Measurements from ENCODE around the gene ZFAND3.

Gene ZFAND3

GRCh38 chr6:38172739-38173410, 353.3 kb downstream of the ZFAND3 start:
- DNase-seq = no peak
- Histone ChIP-seq H3K9me3 (ENCODE audit: control insufficient read depth, low read length) (no peaks in the 10 kb centered on the region), H3K4ac (ENCODE audit: low read depth in 1 of 2, low read length in 2 of 2) (no peak overlapping the region), H3K27ac (ENCODE audit: low read length, poor library complexity, severe bottlenecking) (no peak overlapping the region), H2AFZ (ENCODE audit: low read depth, low read length) (no peak overlapping the region), H3K23ac (ENCODE audit: low read length in 2 of 2) (no peak overlapping the region), H3K4me1 (ENCODE audit: control insufficient read depth, insufficient read depth, low read depth, low read length) (peaks cover 9% of the 10 kb centered on the region), H3K4me2 (ENCODE audit: low read length, poor library complexity, severe bottlenecking) (no peak overlapping the region), H4K8ac (ENCODE audit: low read length) (no peak overlapping the region), H2BK120ac (ENCODE audit: low read depth, low read length) (no peak overlapping the region), H3K14ac (ENCODE audit: low read length in 2 of 2) (no peak overlapping the region), H2BK5ac (ENCODE audit: low read depth, low read length, poor library complexity, severe bottlenecking) (no peak overlapping the region), H4K91ac (ENCODE audit: low read length) (no peak overlapping the region), H3K27me3 (ENCODE audit: control insufficient read depth in 1 of 2, insufficient read depth in 1 of 2, low read length in 2 of 2) (no peaks in the 10 kb centered on the region), H3K4me3 (ENCODE audit: insufficient read depth in 1 of 2, low read depth in 1 of 2, low read length in 2 of 2) (no peak overlapping the region), H3K79me1 (replicated peaks; ENCODE audit: low read length, poor library complexity, severe bottlenecking) (no peaks in the 10 kb centered on the region), H2BK12ac (ENCODE audit: low read length in 2 of 2) (no peak overlapping the region), H3K9ac (ENCODE audit: low read length) (no peak overlapping the region), H3K18ac (ENCODE audit: low read depth in 1 of 2, low read length in 2 of 2) (no peak overlapping the region), H2AK5ac (ENCODE audit: low read length, severe bottlenecking) (no peak overlapping the region), H2BK15ac (ENCODE audit: low read depth, poor library complexity, severe bottlenecking) (no peak overlapping the region), H3K36me3 (ENCODE audit: control insufficient read depth in 1 of 2, insufficient read depth in 2 of 2, low read depth in 1 of 2, low read length in 2 of 2) (peaks cover 13 to 28% of the 10 kb centered on the region in 2 experiments)
- 88% methylated on average over 12 of the region's 15 CpGs for WGBS

GRCh38 chr6:38173909-38174308, 354.4 kb downstream of the ZFAND3 start:
- no peak overlapping the region for H4K8ac ChIP-seq (ENCODE audit: low read length)
- H2BK5ac ChIP-seq (ENCODE audit: low read depth, low read length, poor library complexity, severe bottlenecking) = no peak overlapping the region
- no peak overlapping the region for H2BK12ac ChIP-seq (ENCODE audit: low read length in 2 of 2)
- no peak overlapping the region for H3K4ac ChIP-seq (ENCODE audit: low read depth in 1 of 2, low read length in 2 of 2)
- DNase-seq = no peak
- H3K23ac ChIP-seq (ENCODE audit: low read length in 2 of 2) = no peak overlapping the region
- H3K27ac ChIP-seq (ENCODE audit: low read length, poor library complexity, severe bottlenecking) = no peak overlapping the region
- peaks cover 13 to 29% of the 10 kb centered on the region in 2 experiments for H3K36me3 ChIP-seq (ENCODE audit: control insufficient read depth in 1 of 2, insufficient read depth in 2 of 2, low read depth in 1 of 2, low read length in 2 of 2)
- 94% methylated on average over 11 of the region's 11 CpGs for WGBS
- H2AK5ac ChIP-seq (ENCODE audit: low read length, severe bottlenecking) = no peak overlapping the region
- H2BK120ac ChIP-seq (ENCODE audit: low read depth, low read length) = no peak overlapping the region
- no peak overlapping the region for H4K91ac ChIP-seq (ENCODE audit: low read length)
- no peak overlapping the region for H3K4me2 ChIP-seq (ENCODE audit: low read length, poor library complexity, severe bottlenecking)
- no peak overlapping the region for H3K18ac ChIP-seq (ENCODE audit: low read depth in 1 of 2, low read length in 2 of 2)
- H3K79me1 ChIP-seq (replicated peaks; ENCODE audit: low read length, poor library complexity, severe bottlenecking) = no peaks in the 10 kb centered on the region
- H3K4me3 ChIP-seq (ENCODE audit: insufficient read depth in 1 of 2, low read depth in 1 of 2, low read length in 2 of 2) = no peak overlapping the region
- no peak overlapping the region for H3K14ac ChIP-seq (ENCODE audit: low read length in 2 of 2)
- no peak overlapping the region for H2AFZ ChIP-seq (ENCODE audit: low read depth, low read length)
- H3K9me3 ChIP-seq (ENCODE audit: control insufficient read depth, low read length) = no peaks in the 10 kb centered on the region
- peaks cover 9% of the 10 kb centered on the region for H3K4me1 ChIP-seq (ENCODE audit: control insufficient read depth, insufficient read depth, low read depth, low read length)
- no peak overlapping the region for H3K9ac ChIP-seq (ENCODE audit: low read length)
- H2BK15ac ChIP-seq (ENCODE audit: low read depth, poor library complexity, severe bottlenecking) = no peak overlapping the region
- no peaks in the 10 kb centered on the region for H3K27me3 ChIP-seq (ENCODE audit: control insufficient read depth in 1 of 2, insufficient read depth in 1 of 2, low read length in 2 of 2)

GRCh38 chr6:38174315-38174714, 354.8 kb downstream of the ZFAND3 start:
- no peaks in the 10 kb centered on the region for H3K9me3 ChIP-seq (ENCODE audit: control insufficient read depth, low read length)
- no peak for DNase-seq
- H2BK15ac ChIP-seq (ENCODE audit: low read depth, poor library complexity, severe bottlenecking) = no peak overlapping the region
- H2BK12ac ChIP-seq (ENCODE audit: low read length in 2 of 2) = no peak overlapping the region
- H3K18ac ChIP-seq (ENCODE audit: low read depth in 1 of 2, low read length in 2 of 2) = no peak overlapping the region
- H2AFZ ChIP-seq (ENCODE audit: low read depth, low read length) = no peak overlapping the region
- H3K4me3 ChIP-seq (ENCODE audit: insufficient read depth in 1 of 2, low read depth in 1 of 2, low read length in 2 of 2) = no peak overlapping the region
- no peak overlapping the region for H2BK5ac ChIP-seq (ENCODE audit: low read depth, low read length, poor library complexity, severe bottlenecking)
- H4K8ac ChIP-seq (ENCODE audit: low read length) = no peak overlapping the region
- no peak overlapping the region for H3K14ac ChIP-seq (ENCODE audit: low read length in 2 of 2)
- no peak overlapping the region for H3K4me2 ChIP-seq (ENCODE audit: low read length, poor library complexity, severe bottlenecking)
- 98% methylated on average over 8 of the region's 8 CpGs for WGBS
- H3K27me3 ChIP-seq (ENCODE audit: control insufficient read depth in 1 of 2, insufficient read depth in 1 of 2, low read length in 2 of 2) = no peaks in the 10 kb centered on the region
- no peaks in the 10 kb centered on the region for H3K79me1 ChIP-seq (replicated peaks; ENCODE audit: low read length, poor library complexity, severe bottlenecking)
- H4K91ac ChIP-seq (ENCODE audit: low read length) = no peak overlapping the region
- H3K4me1 ChIP-seq (ENCODE audit: control insufficient read depth, insufficient read depth, low read depth, low read length) = peaks cover 9% of the 10 kb centered on the region
- no peak overlapping the region for H2AK5ac ChIP-seq (ENCODE audit: low read length, severe bottlenecking)
- H3K23ac ChIP-seq (ENCODE audit: low read length in 2 of 2) = no peak overlapping the region
- peaks cover 13 to 29% of the 10 kb centered on the region in 2 experiments for H3K36me3 ChIP-seq (ENCODE audit: control insufficient read depth in 1 of 2, insufficient read depth in 2 of 2, low read depth in 1 of 2, low read length in 2 of 2)
- H2BK120ac ChIP-seq (ENCODE audit: low read depth, low read length) = no peak overlapping the region
- H3K27ac ChIP-seq (ENCODE audit: low read length, poor library complexity, severe bottlenecking) = no peak overlapping the region
- H3K4ac ChIP-seq (ENCODE audit: low read depth in 1 of 2, low read length in 2 of 2) = no peak overlapping the region
- H3K9ac ChIP-seq (ENCODE audit: low read length) = no peak overlapping the region

GRCh38 chr6:38174806-38175495, 355.4 kb downstream of the ZFAND3 start:
- no peak overlapping the region for H3K4me2 ChIP-seq (ENCODE audit: low read length, poor library complexity, severe bottlenecking)
- no peaks in the 10 kb centered on the region for H3K9me3 ChIP-seq (ENCODE audit: control insufficient read depth, low read length)
- no peak overlapping the region for H2BK120ac ChIP-seq (ENCODE audit: low read depth, low read length)
- no peak overlapping the region for H3K4ac ChIP-seq (ENCODE audit: low read depth in 1 of 2, low read length in 2 of 2)
- no peak overlapping the region for H3K18ac ChIP-seq (ENCODE audit: low read depth in 1 of 2, low read length in 2 of 2)
- no peaks in the 10 kb centered on the region for H3K27me3 ChIP-seq (ENCODE audit: control insufficient read depth in 1 of 2, insufficient read depth in 1 of 2, low read length in 2 of 2)
- H2AK5ac ChIP-seq (ENCODE audit: low read length, severe bottlenecking) = no peak overlapping the region
- H2BK15ac ChIP-seq (ENCODE audit: low read depth, poor library complexity, severe bottlenecking) = no peak overlapping the region
- H3K36me3 ChIP-seq (ENCODE audit: control insufficient read depth in 1 of 2, insufficient read depth in 2 of 2, low read depth in 1 of 2, low read length in 2 of 2) = peaks cover 13 to 27% of the 10 kb centered on the region in 2 experiments
- no peak overlapping the region for H4K91ac ChIP-seq (ENCODE audit: low read length)
- 94% methylated on average over 22 of the region's 22 CpGs for WGBS
- H3K27ac ChIP-seq (ENCODE audit: low read length, poor library complexity, severe bottlenecking) = no peak overlapping the region
- no peak overlapping the region for H2BK5ac ChIP-seq (ENCODE audit: low read depth, low read length, poor library complexity, severe bottlenecking)
- DNase-seq = no peak
- no peak overlapping the region for H2AFZ ChIP-seq (ENCODE audit: low read depth, low read length)
- H4K8ac ChIP-seq (ENCODE audit: low read length) = no peak overlapping the region
- H2BK12ac ChIP-seq (ENCODE audit: low read length in 2 of 2) = no peak overlapping the region
- no peak overlapping the region for H3K23ac ChIP-seq (ENCODE audit: low read length in 2 of 2)
- H3K79me1 ChIP-seq (replicated peaks; ENCODE audit: low read length, poor library complexity, severe bottlenecking) = no peaks in the 10 kb centered on the region
- no peak overlapping the region for H3K9ac ChIP-seq (ENCODE audit: low read length)
- no peak overlapping the region for H3K14ac ChIP-seq (ENCODE audit: low read length in 2 of 2)
- H3K4me1 ChIP-seq (ENCODE audit: control insufficient read depth, insufficient read depth, low read depth, low read length) = peaks cover 7% of the 10 kb centered on the region
- no peak overlapping the region for H3K4me3 ChIP-seq (ENCODE audit: insufficient read depth in 1 of 2, low read depth in 1 of 2, low read length in 2 of 2)
